HepG2 (cell line): ENCODE results near the gene EHD4. TPM values are rescaled to one million over a fixed set of nuclear protein-coding genes. Genes with fewer than 3 reads are reported as not detected.

Experiments
- ATAC-seq: fragments of 200-7000 bp; cut with Tn5 transposase; 3 replicates; pipeline ENCODE4 v1.9.1; 2020; ENCODE audit warnings: mild to moderate bottlenecking, moderate library complexity
- BruUV-seq: library from RNA; stranded (reverse); fragments of 400-500 nt; replicated peaks from 2 replicates; lab custom pipeline; 2021; lab: Mats Ljungman, UMichigan
- CTCF ChIA-PET: fragments of 300-600 bp; formaldehyde crosslinking; extraction: SDS; loops from one replicate; lab custom pipeline; 2021; ENCODE audit warnings: low total read pairs, inconsistent platforms, low intra/inter-chr PET ratio; lab: Yijun Ruan, JAX
- POLR2A ChIA-PET: fragments of 350-600 bp; sonication (Branson Sonifier 250); formaldehyde crosslinking; loops from one replicate; lab custom pipeline; 2020; ENCODE audit warnings: antibody characterized with exemption, inconsistent platforms; lab: Yijun Ruan, JAX
- DNase-seq: peaks from one replicate; pipeline ENCODE4 v3.0.0-alpha.2; 2015; ENCODE audit warnings: low spot score
- FAIRE-seq: peaks from 3 replicates; lab custom pipeline; 2011; peaks lifted over from hg19 to GRCh38; lab: Jason Lieb, UNC
- H2AFZ ChIP-seq: one replicate; pipeline ENCODE4 v1.6.1; 2011; ENCODE audit warnings: low read length, inconsistent platforms
- H3K27ac ChIP-seq: fragments of 300-600 bp; 3 replicates; pipeline ENCODE4 v1.8.0; 2011; ENCODE audit warnings: mixed run types, mild to moderate bottlenecking, mixed read lengths, low read length, inconsistent platforms; ENCODE audit not compliant: insufficient read depth; ENCODE audit errors: extremely low read length
- H3K27me3 ChIP-seq, 2 experiments: fragments of 200-600 bp in 1 of 2; 2 replicates in 1 of 2; 3 replicates in 1 of 2; pipeline versions ENCODE4 v1.6.0 to v1.8.0; 2011; ENCODE audit warnings: low read length in 2 of 2, mild to moderate bottlenecking in 2 of 2, moderate library complexity in 2 of 2, inconsistent platforms in 1 of 2; ENCODE audit not compliant: insufficient read depth in 2 of 2, control insufficient read depth in 1 of 2
- H3K36me3 ChIP-seq, 2 experiments: fragments of 200-600 bp in 1 of 2; replicated peaks in 1 of 2; 2 replicates in 1 of 2; 3 replicates in 1 of 2; pipeline versions ENCODE4 v1.5.1 to v1.8.0; 2011; ENCODE audit warnings: low read length in 2 of 2, inconsistent platforms in 1 of 2; ENCODE audit not compliant: insufficient read depth in 2 of 2, control insufficient read depth in 1 of 2
- H3K4me1 ChIP-seq: 2 replicates; pipeline ENCODE4 v1.5.1; 2012; ENCODE audit warnings: low read length, inconsistent platforms; ENCODE audit not compliant: insufficient read depth
- H3K4me2 ChIP-seq: 2 replicates; pipeline ENCODE4 v1.6.0; 2011; ENCODE audit warnings: low read depth, low read length, inconsistent platforms
- H3K4me3 ChIP-seq, 3 experiments: fragments of 200-600 bp in 1 of 3; sonication (generic), shearing (Covaris generic) in 1 of 3; replicated peaks in 1 of 3; 2 replicates each; pipeline ENCODE4 v1.5.1; 2011 to 2016; ENCODE audit warnings: low read length in 3 of 3, inconsistent platforms in 2 of 3, low read depth in 2 of 3, mild to moderate bottlenecking in 2 of 3, control low read depth in 1 of 3, mixed read lengths in 1 of 3; ENCODE audit not compliant: insufficient read depth in 1 of 3
- H3K79me2 ChIP-seq: one replicate; pipeline ENCODE4 v1.6.1; 2011; ENCODE audit warnings: low read length, inconsistent platforms; ENCODE audit not compliant: insufficient read depth
- H3K9ac ChIP-seq: 2 replicates; pipeline ENCODE4 v1.6.0; 2011; ENCODE audit warnings: mild to moderate bottlenecking, low read depth, low read length, inconsistent platforms; ENCODE audit not compliant: insufficient read depth
- H3K9me3 ChIP-seq: 2 replicates; pipeline ENCODE4 v1.5.1; 2012; ENCODE audit warnings: mild to moderate bottlenecking, low read length
- H4K20me1 ChIP-seq: 2 replicates; pipeline ENCODE4 v1.6.0; 2011; ENCODE audit warnings: inconsistent platforms, mild to moderate bottlenecking, low read length, moderate library complexity; ENCODE audit not compliant: insufficient read depth
- MAFF ChIP-seq: IDR thresholded peaks from 2 replicates; pipeline ENCODE4 v1.6.1; 2011; ENCODE audit warnings: low read depth, low read length, improper control_type of control experiment
- MAFK ChIP-seq, 2 experiments: IDR thresholded peaks in 1 of 2; conservative IDR thresholded peaks in 1 of 2; 2 replicates each; pipeline ENCODE4 v1.6.1; 2011; ENCODE audit warnings: improper control_type of control experiment in 2 of 2, low read length in 2 of 2
- WGBS: methylation state at CpG from one replicate; pipeline ENCODE4 v1.1.6; 2017; ENCODE audit warnings: low lambda C conversion rate; 5-methylcytosine and 5-hydroxymethylcytosine counted together
- in situ Hi-C: cut with HindIII; loops from 2 replicates; pipeline ENCODE4 v1.10.0; 2017; ENCODE audit warnings: low pct_unique_long_range_greater_than_20kb; ENCODE audit not compliant: extremely low pct_ligation_motif_present
- intact Hi-C: fragments of 100-400 bp; cut with micrococcal nuclease; formaldehyde crosslinking; loops from one replicate; pipeline ENCODE4 v1.10.0; 2022; ENCODE audit not compliant: unreplicated experiment
- polyA plus RNA-seq, 8 experiments: library from polyadenylated mRNA; depleted of rRNA in 3 of 8; stranded (reverse) in 7 of 8; unstranded in 1 of 8; fragments of >200 nt; fragmentation: Illumina TruSeq in 4 of 8; extraction: Trizol in 4 of 8; gene quantifications; 2 replicates each; pipeline versions ENCODE4 v1.2.1 to v1.2.3, GENCODE V29; 2011 to 2016; ENCODE audit warnings: low read depth in 4 of 8, missing spikeins in 1 of 8, mixed read lengths in 1 of 8; ENCODE audit not compliant: insufficient read depth in 1 of 8
- total RNA-seq, 5 experiments: library from RNA; depleted of rRNA; stranded (reverse); fragments of >200 nt; fragmentation: Illumina TruSeq; extraction: Trizol; gene quantifications; 2 replicates each; pipeline ENCODE4 v1.2.3, GENCODE V29; 2016; ENCODE audit warnings: low read depth in 1 of 5
- TF ChIP-seq, protein P1 (sequence below): sonication (generic); formaldehyde crosslinking; IDR thresholded peaks from 2 replicates; pipeline ENCODE4 v1.4.0; 2020; ENCODE audit warnings: mild to moderate bottlenecking, missing genetic modification reagents

EHD4 gene
- total and polyA plus RNA-seq, 2 of the 13 experiments (the other 11 are each of a cell fraction or from before 2014, with no cell fraction given), result 3.1 to 4.8 TPM

- 57% methylated on average over 10 of the region's 10 CpGs for WGBS
- TF ChIP-seq MAFF (peak; percentile 86), MAFK (conservative IDR thresholded peaks at IDR 0.05 in 1 of 2, IDR thresholded peaks at IDR 0.05 in 1 of 2; ENCODE audit: low read length in 2 of 2) (peak; percentile 77 to 85)
- TF ChIP-seq, protein P1, sequence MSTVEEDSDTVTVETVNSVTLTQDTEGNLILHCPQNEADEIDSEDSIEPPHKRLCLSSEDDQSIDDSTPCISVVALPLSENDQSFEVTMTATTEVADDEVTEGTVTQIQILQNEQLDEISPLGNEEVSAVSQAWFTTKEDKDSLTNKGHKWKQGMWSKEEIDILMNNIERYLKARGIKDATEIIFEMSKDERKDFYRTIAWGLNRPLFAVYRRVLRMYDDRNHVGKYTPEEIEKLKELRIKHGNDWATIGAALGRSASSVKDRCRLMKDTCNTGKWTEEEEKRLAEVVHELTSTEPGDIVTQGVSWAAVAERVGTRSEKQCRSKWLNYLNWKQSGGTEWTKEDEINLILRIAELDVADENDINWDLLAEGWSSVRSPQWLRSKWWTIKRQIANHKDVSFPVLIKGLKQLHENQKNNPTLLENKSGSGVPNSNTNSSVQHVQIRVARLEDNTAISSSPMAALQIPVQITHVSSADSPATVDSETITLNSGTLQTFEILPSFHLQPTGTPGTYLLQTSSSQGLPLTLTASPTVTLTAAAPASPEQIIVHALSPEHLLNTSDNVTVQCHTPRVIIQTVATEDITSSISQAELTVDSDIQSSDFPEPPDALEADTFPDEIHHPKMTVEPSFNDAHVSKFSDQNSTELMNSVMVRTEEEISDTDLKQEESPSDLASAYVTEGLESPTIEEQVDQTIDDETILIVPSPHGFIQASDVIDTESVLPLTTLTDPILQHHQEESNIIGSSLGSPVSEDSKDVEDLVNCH (CRISPR knock-in tag), result no peak
- TF ChIP-seq, all 625 proteins: peak for 2
- Histone ChIP-seq H3K9me3 (no peaks in the 10 kb centered on the region), H3K36me3 (no peaks in the 10 kb centered on the region), H4K20me1 (no peaks in the 10 kb centered on the region), H3K27me3 (peaks cover 0 to 39% of the 10 kb centered on the region in 2 experiments), H2AFZ (no peak overlapping the region), H3K79me2 (no peaks in the 10 kb centered on the region), H3K4me2 (no peak overlapping the region), H3K27ac (no peak overlapping the region), H3K4me3 (no peak overlapping the region), H3K9ac (no peak overlapping the region), H3K4me1 (peaks cover 9% of the 10 kb centered on the region)
- ChIA-PET POLR2A (interaction anchor here (1.8 kb wide), 1 partner anchor 9 kb away, joined by 9 read pairs; the partner anchor contains the start of gene EHD4), CTCF (no interaction called here)
- DNase-seq (no peak), FAIRE-seq (no peak), ATAC-seq (no peak)
- no TSS peak for BruUV-seq
- intact Hi-C loops, result no loop called here
- in situ Hi-C loops, result no loop called here
Measured at GRCh38 chr15:41981371-41982132, 9.2 kb upstream of the EHD4 start.
